GM12874 (cell line): ENCODE data around the gene TEX29.

Experiments used
- CTCF ChIP-seq: IDR thresholded peaks from 2 replicates; pipeline ENCODE4 v1.5.1; 2011; ENCODE audit warnings: low read depth, mild to moderate bottlenecking, control low read depth, low read length, moderate library complexity; ENCODE audit not compliant: insufficient read depth

Gene TEX29

GRCh38 chr13:111346101-111346680, 25.7 kb downstream of the TEX29 start:
- TF ChIP-seq CTCF = no peak

DNA sequence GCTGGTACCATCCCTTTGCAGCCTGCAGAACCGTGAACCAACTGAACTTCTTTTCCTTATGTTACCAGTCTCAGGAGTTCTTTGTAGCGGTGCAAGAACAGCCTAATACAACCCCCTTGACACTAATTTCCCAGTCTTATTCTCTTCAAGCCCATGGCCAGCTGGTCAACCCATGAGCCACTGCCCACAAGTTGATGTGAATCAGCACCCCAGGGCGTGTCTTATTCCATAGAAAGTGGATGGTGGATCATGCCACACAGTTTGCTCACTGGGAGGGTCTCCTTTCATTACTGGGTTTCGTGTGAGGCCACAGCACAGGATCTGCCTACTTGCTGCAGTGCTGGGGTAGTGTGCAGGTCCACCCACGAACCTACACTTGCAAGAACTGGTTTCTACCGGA, 27.0 kb downstream of the TEX29 start:
- TF ChIP-seq CTCF = no peak

DNA sequence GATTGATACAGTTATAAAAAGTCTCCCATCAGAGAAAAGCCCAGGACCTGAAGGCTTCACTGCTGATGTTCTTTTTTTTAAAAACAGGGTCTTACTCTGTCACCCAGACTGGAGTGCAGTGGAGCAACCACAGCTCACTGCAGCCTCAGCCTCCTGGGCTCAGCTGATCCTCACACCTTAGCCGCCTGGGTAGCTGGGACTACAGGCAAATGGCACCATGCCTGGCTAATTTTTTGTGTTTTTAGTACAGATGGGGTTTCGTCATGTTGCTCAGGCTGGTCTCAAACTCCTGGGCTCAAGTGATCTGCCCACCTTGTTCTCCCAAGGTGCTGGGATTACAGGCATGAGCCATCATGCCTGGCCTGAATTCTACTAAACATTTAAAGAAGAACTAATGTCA, 33.1 kb downstream of the TEX29 start:
- TF ChIP-seq CTCF = no peak

- TF ChIP-seq CTCF = no peak
Observed at GRCh38 chr13:111354789-111355188, 34.3 kb downstream of the TEX29 start.

DNA sequence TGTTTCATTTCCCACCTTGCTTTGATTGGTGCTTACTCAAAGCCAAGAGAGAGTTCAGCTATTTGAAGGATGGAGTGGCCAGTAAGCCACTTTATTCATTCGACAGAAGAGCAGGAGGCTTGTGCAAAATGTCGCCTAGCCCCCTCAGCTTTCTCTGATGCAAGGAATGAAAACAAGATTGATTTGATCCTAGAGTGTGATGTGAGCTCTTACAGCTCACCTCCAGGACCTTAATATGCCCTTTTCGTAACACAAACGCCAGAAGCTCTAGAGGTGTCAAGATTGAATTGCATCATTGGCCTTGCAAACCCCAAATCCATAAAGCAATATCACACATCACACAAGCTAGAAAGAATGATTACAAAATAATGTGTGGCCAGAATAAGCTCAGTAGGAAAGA, 36.4 kb downstream of the TEX29 start:
- no peak for TF ChIP-seq CTCF

DNA sequence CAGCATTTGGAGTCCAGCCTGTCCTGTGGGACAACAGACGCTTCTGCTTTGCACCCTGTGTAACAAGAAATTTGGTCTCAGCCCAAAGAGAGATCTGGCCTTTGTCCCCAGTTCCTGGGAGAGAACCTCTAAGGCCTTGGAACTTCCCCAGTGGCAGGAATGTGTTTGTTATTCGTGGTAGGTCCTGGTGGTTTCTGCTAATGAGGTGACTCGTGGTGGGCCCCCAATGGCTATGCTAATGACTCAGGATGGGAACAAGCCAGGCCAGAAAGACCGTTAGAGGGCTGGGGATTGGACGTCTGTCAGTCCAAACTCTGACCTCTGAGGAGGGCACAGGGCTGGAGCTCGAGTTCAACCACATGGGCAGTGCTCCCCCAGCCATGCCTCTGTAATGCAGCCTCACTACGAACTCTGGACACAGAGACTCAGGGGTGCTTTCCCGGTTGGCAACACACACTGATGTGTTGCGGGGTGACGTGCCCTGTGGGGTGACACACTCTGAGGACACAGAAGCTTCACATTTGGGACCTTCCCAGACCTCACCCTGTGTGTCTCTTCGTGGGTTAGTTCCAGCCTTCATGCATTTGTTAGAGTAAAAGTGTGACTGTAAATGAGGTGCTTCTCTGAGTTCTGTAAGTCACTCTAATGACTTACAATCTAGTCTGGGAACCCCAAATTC, 38.9 kb downstream of the TEX29 start:
- TF ChIP-seq CTCF = no peak

DNA sequence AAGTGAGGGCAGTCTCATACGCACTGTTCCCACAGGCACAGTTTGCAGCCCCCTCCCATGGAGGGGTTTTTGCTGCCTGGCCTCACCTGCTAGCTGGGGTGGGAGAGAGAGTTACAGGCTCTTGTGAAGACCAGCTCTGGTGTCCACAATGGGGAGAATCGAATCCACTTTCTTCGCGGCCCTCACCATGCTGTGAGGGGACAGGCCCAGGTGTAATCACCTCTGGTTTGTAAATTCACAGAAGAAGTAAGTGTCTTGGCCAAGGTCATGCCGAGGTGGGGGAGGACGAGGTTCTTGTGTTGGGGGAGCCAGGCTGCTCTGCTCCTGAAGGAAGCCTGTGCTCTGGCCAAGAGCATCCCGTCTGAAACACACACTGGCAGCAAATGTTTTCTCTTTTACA, 39.5 kb downstream of the TEX29 start:
- TF ChIP-seq CTCF = no peak
